M059J (cell line): ENCODE data around the gene KANSL3. TPM values are rescaled to one million over a fixed set of nuclear protein-coding genes. Genes with fewer than 3 reads are reported as not detected.
"Not testable (repeated sequence)": the region's sequence is repeated elsewhere in the genome, so short reads cannot be mapped to it uniquely, and the experiment has no call there.

ENCODE experiments used
- DNase-seq: peaks from one replicate; pipeline ENCODE4 v3.0.0-alpha.2; 2012; ENCODE audit warnings: low read depth
- total RNA-seq: library from RNA; depleted of rRNA; stranded (reverse); fragments of >200 nt; shearing (Covaris generic); gene quantifications from 2 replicates; pipeline ENCODE4 v1.2.3, GENCODE V29; 2014; rRNA removed

The KANSL3 gene
- total RNA-seq = 28.9 and 45.2 TPM in 2 replicates

GRCh38 chr2:96638144-96639121 is at the start of gene KANSL3:
KANSL3 (minus strand) TSS chr2:96638312; CDS start chr2:96637135, 1,177 bp downstream.
- DNase-seq = peak; percentile 80

- DNase-seq = no peak
Observed at GRCh38 chr2:96687266-96687665, 49.2 kb upstream of the KANSL3 start.

GRCh38 chr2:96685577-96686459 is 47.7 kb upstream of the KANSL3 start:
- DNase-seq = no peak

GRCh38 chr2:96684883-96685576 is 46.9 kb upstream of the KANSL3 start:
- no peak for DNase-seq

- no peak for DNase-seq
Observed at GRCh38 chr2:96683972-96684820, 46.1 kb upstream of the KANSL3 start.

GRCh38 chr2:96683307-96683706 is 45.2 kb upstream of the KANSL3 start:
- no peak for DNase-seq

GRCh38 chr2:96681540-96681939 is 43.4 kb upstream of the KANSL3 start:
- no peak for DNase-seq

- DNase-seq = no peak
Observed at GRCh38 chr2:96680561-96681141, 42.5 kb upstream of the KANSL3 start.

GRCh38 chr2:96679848-96680247 is 41.7 kb upstream of the KANSL3 start:
- no peak for DNase-seq

GRCh38 chr2:96669539-96670215 is 31.6 kb upstream of the KANSL3 start:
- peak; percentile 11 for DNase-seq

GRCh38 chr2:96668771-96669170 is 30.7 kb upstream of the KANSL3 start:
- no peak for DNase-seq

GRCh38 chr2:96665717-96666116 is 27.6 kb upstream of the KANSL3 start:
- not testable (repeated sequence) for DNase-seq

- peak; percentile 97 for DNase-seq
Observed at GRCh38 chr2:96665083-96665569, 27.0 kb upstream of the KANSL3 start.

GRCh38 chr2:96664366-96664925 is 26.3 kb upstream of the KANSL3 start:
- DNase-seq = no peak

GRCh38 chr2:96663829-96664228 is 25.7 kb upstream of the KANSL3 start:
- DNase-seq = no peak

GRCh38 chr2:96663177-96663576 is 25.1 kb upstream of the KANSL3 start:
- no peak for DNase-seq

- no peak for DNase-seq
Observed at GRCh38 chr2:96662360-96662759, 24.2 kb upstream of the KANSL3 start.

- DNase-seq = no peak
Observed at GRCh38 chr2:96661324-96661723, 23.2 kb upstream of the KANSL3 start.

GRCh38 chr2:96656540-96656939 is 18.4 kb upstream of the KANSL3 start:
- DNase-seq = no peak
